Neural progenitor cell (in vitro differentiated cells): ENCODE results near the gene NTRK3. TPM values are rescaled to one million over a fixed set of nuclear protein-coding genes. Genes with fewer than 3 reads are reported as not detected.

Source experiments
- DNase-seq: peaks from one replicate; pipeline ENCODE4 v3.0.0-alpha.2; 2016; ENCODE audit warnings: low spot score
- H2AFZ ChIP-seq: fragments of 200-600 bp; sonication (generic); replicated peaks from 2 replicates; pipeline ENCODE4 v1.6.1; 2016; ENCODE audit warnings: antibody characterized with exemption
- H3F3A ChIP-seq: fragments of 200-600 bp; sonication (generic); 2 replicates; pipeline ENCODE4 v1.6.1; 2016; ENCODE audit warnings: antibody characterized with exemption, low read depth
- H3K27ac ChIP-seq: fragments of 200-600 bp; sonication (generic); 2 replicates; pipeline ENCODE4 v1.5.1; 2016; ENCODE audit warnings: mild to moderate bottlenecking
- H3K27me3 ChIP-seq: fragments of 200-600 bp; sonication (generic); 2 replicates; pipeline ENCODE4 v1.6.1; 2016; ENCODE audit warnings: mild to moderate bottlenecking, moderate library complexity
- H3K36me3 ChIP-seq: fragments of 200-600 bp; sonication (generic); 2 replicates; pipeline ENCODE4 v1.5.1; 2016
- H3K4me1 ChIP-seq: fragments of 200-600 bp; sonication (generic); 2 replicates; pipeline ENCODE4 v1.6.1; 2016; ENCODE audit warnings: mixed run types
- H3K4me2 ChIP-seq: fragments of 200-600 bp; sonication (generic); 2 replicates; pipeline ENCODE4 v1.6.1; 2016
- H3K4me3 ChIP-seq: fragments of 200-600 bp; sonication (generic); 2 replicates; pipeline ENCODE4 v1.5.1; 2016
- H3K79me2 ChIP-seq: fragments of 200-600 bp; sonication (generic); 2 replicates; pipeline ENCODE4 v1.6.1; 2016; ENCODE audit warnings: low read depth
- H3K9ac ChIP-seq: fragments of 200-600 bp; sonication (generic); 2 replicates; pipeline ENCODE4 v1.6.1; 2016
- H3K9me3 ChIP-seq: fragments of 200-600 bp; sonication (generic); 2 replicates; pipeline ENCODE4 v1.5.1; 2016; ENCODE audit warnings: low read depth
- H4K20me1 ChIP-seq: fragments of 200-600 bp; sonication (generic); 2 replicates; pipeline ENCODE4 v1.6.1; 2016; ENCODE audit warnings: low read depth
- H3K27ac Mint-ChIP-seq: 3 replicates; pipeline ENCODE4 v1.8.0; 2021; ENCODE audit warnings: mixed read lengths
- H3K27me3 Mint-ChIP-seq: 2 replicates; pipeline ENCODE4 v1.8.0; 2022; ENCODE audit warnings: low read depth, mild to moderate bottlenecking, inconsistent platforms, moderate library complexity, mixed read lengths; ENCODE audit not compliant: insufficient read depth
- H3K36me3 Mint-ChIP-seq: 3 replicates; pipeline ENCODE4 v1.8.0; 2021; ENCODE audit warnings: mixed read lengths
- H3K4me1 Mint-ChIP-seq: 3 replicates; pipeline ENCODE4 v1.8.0; 2021; ENCODE audit warnings: mixed read lengths
- H3K4me3 Mint-ChIP-seq: 3 replicates; pipeline ENCODE4 v1.8.0; 2021; ENCODE audit warnings: mild to moderate bottlenecking, moderate library complexity, mixed read lengths
- H3K9me3 Mint-ChIP-seq: 3 replicates; pipeline ENCODE4 v1.8.0; 2020; ENCODE audit warnings: mixed read lengths
- CTCF ChIP-seq: fragments of 200-600 bp; sonication (generic); IDR thresholded peaks from 2 replicates; pipeline ENCODE4 v1.5.1; 2017; ENCODE audit warnings: antibody characterized with exemption, mild to moderate bottlenecking
- EZH2 ChIP-seq: fragments of 200-600 bp; sonication (generic); IDR thresholded peaks from 2 replicates; pipeline ENCODE4 v1.6.1; 2017; ENCODE audit warnings: antibody characterized with exemption, mild to moderate bottlenecking, moderate library complexity
- EZH2phosphoT487 ChIP-seq: fragments of 200-600 bp; sonication (generic); IDR thresholded peaks from 2 replicates; pipeline ENCODE4 v1.6.1; 2017; ENCODE audit warnings: antibody characterized with exemption
- total RNA-seq: library from RNA; depleted of rRNA; stranded (reverse); fragments of >200 nt; gene quantifications from 2 replicates; pipeline ENCODE4 v1.2.3, GENCODE V29; 2015; ENCODE audit warnings: low replicate concordance

NTRK3 gene
- total RNA-seq, 1 donor from 2014 or later = 2.0 TPM

- TF ChIP-seq EZH2phosphoT487 (no peak), EZH2 (no peak), CTCF (no peak)
- Histone ChIP-seq H3K27me3 (no peaks in the 10 kb centered on the region), H3K9ac (no peak overlapping the region), H3K79me2 (no peaks in the 10 kb centered on the region), H3K9me3 (no peaks in the 10 kb centered on the region), H3K4me1 (no peaks in the 10 kb centered on the region), H2AFZ (no peak overlapping the region), H3K27ac (no peak overlapping the region), H3K4me2 (no peak overlapping the region), H3K4me3 (no peak overlapping the region), H4K20me1 (no peaks in the 10 kb centered on the region), H3K36me3 (no peaks in the 10 kb centered on the region), H3F3A (no peaks in the 10 kb centered on the region)
- DNase-seq = no peak
- Mint-ChIP-seq H3K27me3 (peaks cover 43% of the 10 kb centered on the region), H3K9me3 (no peaks in the 10 kb centered on the region), H3K36me3 (no peaks in the 10 kb centered on the region), H3K27ac (no peak overlapping the region), H3K4me3 (no peak overlapping the region), H3K4me1 (peaks cover 28% of the 10 kb centered on the region)
Measured at GRCh38 chr15:87959662-87960061, 296.9 kb downstream of the NTRK3 start.

- Mint-ChIP-seq H3K27me3 (peaks cover 45% of the 10 kb centered on the region), H3K4me3 (no peak overlapping the region)
Measured at GRCh38 chr15:87959080-87959479, 297.5 kb downstream of the NTRK3 start.

GRCh38 chr15:87955284-87955909, 301.1 kb downstream of the NTRK3 start:
- Histone ChIP-seq H4K20me1 (no peaks in the 10 kb centered on the region), H3K4me1 (no peaks in the 10 kb centered on the region), H3K4me3 (no peak overlapping the region), H3K9ac (no peak overlapping the region), H3K79me2 (no peaks in the 10 kb centered on the region), H2AFZ (no peak overlapping the region), H3K9me3 (no peaks in the 10 kb centered on the region), H3K36me3 (no peaks in the 10 kb centered on the region), H3K27ac (no peak overlapping the region), H3K27me3 (no peaks in the 10 kb centered on the region), H3K4me2 (no peak overlapping the region), H3F3A (no peaks in the 10 kb centered on the region)
- TF ChIP-seq CTCF (no peak), EZH2 (no peak), EZH2phosphoT487 (no peak)
- no peak overlapping the region for H3K4me3 Mint-ChIP-seq
- peaks cover 42% of the 10 kb centered on the region for H3K27me3 Mint-ChIP-seq
- H3K27ac Mint-ChIP-seq = no peak overlapping the region
- peaks cover 13% of the 10 kb centered on the region for H3K4me1 Mint-ChIP-seq
- DNase-seq = no peak
- no peaks in the 10 kb centered on the region for H3K36me3 Mint-ChIP-seq
- H3K9me3 Mint-ChIP-seq = peaks cover 3% of the 10 kb centered on the region

More at GRCh38 chr15:87959080-87959479, 297.5 kb downstream of the NTRK3 start:
- H3K9me3 Mint-ChIP-seq = no peaks in the 10 kb centered on the region
- Histone ChIP-seq H3K4me1 (no peaks in the 10 kb centered on the region), H3K4me3 (no peak overlapping the region), H3K9me3 (no peaks in the 10 kb centered on the region), H3K27me3 (no peaks in the 10 kb centered on the region), H3F3A (no peaks in the 10 kb centered on the region), H4K20me1 (no peaks in the 10 kb centered on the region), H3K36me3 (no peaks in the 10 kb centered on the region), H2AFZ (no peak overlapping the region), H3K27ac (no peak overlapping the region), H3K79me2 (no peaks in the 10 kb centered on the region), H3K4me2 (no peak overlapping the region), H3K9ac (no peak overlapping the region)
- H3K4me1 Mint-ChIP-seq = peaks cover 31% of the 10 kb centered on the region
- no peaks in the 10 kb centered on the region for H3K36me3 Mint-ChIP-seq
- TF ChIP-seq EZH2phosphoT487 (no peak), CTCF (peak; percentile 57), EZH2 (no peak)
- DNase-seq = peak; percentile 65
- H3K27ac Mint-ChIP-seq = no peak overlapping the region
